Measurements from ENCODE around the gene PLEKHA6.

DNA sequence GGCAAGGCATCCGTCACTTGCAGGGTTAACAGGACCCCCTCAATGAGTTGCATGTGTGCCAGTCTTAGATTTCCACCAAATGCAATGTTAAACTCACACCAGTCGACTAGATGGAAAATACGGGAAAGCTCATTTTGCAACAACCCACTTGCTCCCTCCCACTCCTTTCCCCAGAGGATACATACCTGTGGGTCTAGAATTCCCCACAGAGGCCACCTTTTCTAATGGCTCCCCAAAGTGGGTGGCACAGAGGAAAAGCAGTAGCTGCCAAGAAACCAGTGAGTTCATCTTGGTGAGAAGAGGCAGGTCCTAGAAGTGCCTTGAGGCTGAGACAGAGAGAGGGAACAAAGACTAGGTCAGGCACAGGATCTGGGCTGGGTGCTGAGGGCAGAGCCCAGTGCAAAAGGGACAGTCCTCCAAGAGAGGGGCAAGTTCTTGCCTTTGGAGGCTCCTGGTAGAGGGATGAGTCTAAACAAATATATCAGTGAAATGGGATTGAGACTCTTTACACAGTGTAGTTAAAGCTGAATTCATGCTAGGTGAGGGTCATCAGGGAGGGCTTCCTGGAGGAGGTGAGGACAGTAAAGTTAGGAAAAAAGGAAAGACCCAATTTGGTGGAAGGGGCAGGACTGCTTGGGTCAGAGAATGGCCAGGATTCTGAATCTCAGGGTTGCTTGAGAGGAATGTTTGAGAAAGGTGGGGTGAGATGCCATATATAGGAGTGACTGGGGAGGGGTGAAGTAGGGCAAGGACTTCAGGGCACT, 167.0 kb downstream of the PLEKHA6 start:
- no peak for TF ChIP-seq CTCF (IDR thresholded peaks at IDR 0.05; ENCODE audit: low read depth, low read length, poor library complexity, severe bottlenecking)
- no peak for TF ChIP-seq EZH2phosphoT487 (IDR thresholded peaks at IDR 0.05; ENCODE audit: borderline replicate concordance, low read length)

Data from DOHH2 (cell line).